ENCODE results near the gene HDDC3.
"Not testable (repeated sequence)": the region's sequence is repeated elsewhere in the genome, so short reads cannot be mapped to it uniquely, and the experiment has no call there.

Gene HDDC3

GRCh38 chr15:90909976-90910375, 22.4 kb downstream of the HDDC3 start:
- no peak for DNase-seq (ENCODE audit: low read depth in 2 of 2)

- DNase-seq (ENCODE audit: low read depth in 2 of 2): not testable (repeated sequence)
These were observed 22.9 kb downstream of the HDDC3 start for GRCh38 chr15:90909449-90909848.

- DNase-seq (ENCODE audit: low read depth in 2 of 2): no peak
These were observed 24.4 kb downstream of the HDDC3 start for GRCh38 chr15:90907838-90908507.

GRCh38 chr15:90907051-90907660, 25.2 kb downstream of the HDDC3 start:
- no peak for DNase-seq (ENCODE audit: low read depth in 2 of 2)

GRCh38 chr15:90906181-90906849, 26.0 kb downstream of the HDDC3 start:
- DNase-seq (ENCODE audit: low read depth in 2 of 2): no peak

- DNase-seq (ENCODE audit: low read depth in 2 of 2): no peak
These were observed 26.8 kb downstream of the HDDC3 start for GRCh38 chr15:90905306-90906180.

GRCh38 chr15:90904746-90905145, 27.6 kb downstream of the HDDC3 start:
- DNase-seq (ENCODE audit: low read depth in 2 of 2): no peak

- no peak for DNase-seq (ENCODE audit: low read depth in 2 of 2)
These were observed 28.4 kb downstream of the HDDC3 start for GRCh38 chr15:90903733-90904536.

GRCh38 chr15:90902840-90903732, 29.3 kb downstream of the HDDC3 start, which contains the start of gene MAN2A2:
Gene MAN2A2, plus strand, starts transcription at chr15:90903302. Its CDS starts 906 bp downstream, at chr15:90904208.
- peak; percentile 65 to 78 for DNase-seq (ENCODE audit: low read depth in 2 of 2)

- peak; percentile 48 to 61 for DNase-seq (ENCODE audit: low read depth in 2 of 2)
These were observed 30.1 kb downstream of the HDDC3 start for GRCh38 chr15:90902040-90902839.

- no peak for DNase-seq (ENCODE audit: low read depth in 2 of 2)
These were observed 30.9 kb downstream of the HDDC3 start for GRCh38 chr15:90901175-90902039.

- DNase-seq (ENCODE audit: low read depth in 2 of 2): not testable (repeated sequence)
These were observed 35.2 kb downstream of the HDDC3 start for GRCh38 chr15:90897131-90897655.

- no peak for DNase-seq (ENCODE audit: low read depth in 2 of 2)
These were observed 36.7 kb downstream of the HDDC3 start for GRCh38 chr15:90895571-90896117.

- no peak for DNase-seq (ENCODE audit: low read depth in 2 of 2)
These were observed 38.9 kb downstream of the HDDC3 start for GRCh38 chr15:90893175-90894090.

- DNase-seq (ENCODE audit: low read depth in 2 of 2): no peak
These were observed 39.7 kb downstream of the HDDC3 start for GRCh38 chr15:90892498-90893174.

GRCh38 chr15:90892023-90892422, 40.3 kb downstream of the HDDC3 start:
- DNase-seq (ENCODE audit: low read depth in 2 of 2): no peak

Measured in stimulated activated CD4-positive, alpha-beta T cell treated with anti-CD3 and anti-CD28 coated beads, Interleukin-1b, Interleukin-23, amount 100 ng/mL, for 4 hours (primary cell).